ENCODE measurements around the gene ACSM6. TPM values are rescaled to one million over a fixed set of nuclear protein-coding genes. Genes with fewer than 3 reads are reported as not detected.

The ACSM6 gene, protein sequence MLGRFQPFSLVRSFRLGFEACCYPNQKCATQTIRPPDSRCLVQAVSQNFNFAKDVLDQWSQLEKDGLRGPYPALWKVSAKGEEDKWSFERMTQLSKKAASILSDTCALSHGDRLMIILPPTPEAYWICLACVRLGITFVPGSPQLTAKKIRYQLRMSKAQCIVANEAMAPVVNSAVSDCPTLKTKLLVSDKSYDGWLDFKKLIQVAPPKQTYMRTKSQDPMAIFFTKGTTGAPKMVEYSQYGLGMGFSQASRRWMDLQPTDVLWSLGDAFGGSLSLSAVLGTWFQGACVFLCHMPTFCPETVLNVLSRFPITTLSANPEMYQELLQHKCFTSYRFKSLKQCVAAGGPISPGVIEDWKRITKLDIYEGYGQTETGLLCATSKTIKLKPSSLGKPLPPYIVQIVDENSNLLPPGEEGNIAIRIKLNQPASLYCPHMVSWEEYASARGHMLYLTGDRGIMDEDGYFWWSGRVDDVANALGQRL
- polyA plus RNA-seq (2011; rRNA removed) = not detected in 2 replicates
- not detected in 2 replicates for polyA minus RNA-seq (2011; rRNA and poly(A)+ RNA removed)

DNA sequence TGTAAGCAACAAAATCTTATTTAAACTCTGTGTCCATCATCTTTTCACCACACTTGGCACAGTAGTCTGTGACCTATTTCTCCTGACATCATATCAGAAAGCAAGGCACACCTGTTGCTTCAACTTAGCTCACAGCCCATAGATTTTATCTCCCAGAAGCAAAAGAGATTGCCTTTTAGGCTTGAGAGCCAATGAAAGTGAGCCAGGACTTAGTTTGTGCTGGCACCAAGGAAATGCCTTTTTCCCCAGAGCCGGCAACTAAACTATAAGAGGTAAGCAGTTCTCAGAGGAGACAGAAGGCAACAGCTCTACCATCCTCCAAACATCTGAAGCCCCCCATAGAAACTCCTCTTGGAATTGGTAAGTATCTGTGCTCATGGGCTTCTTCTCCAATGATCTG lies at the start of gene ACSM6:
TSS of gene ACSM6 (plus strand) at position 295 of the 400 bp plus-strand sequence. CDS start 248 bp downstream, outside the sequence.
- TF ChIP-seq, protein P1, sequence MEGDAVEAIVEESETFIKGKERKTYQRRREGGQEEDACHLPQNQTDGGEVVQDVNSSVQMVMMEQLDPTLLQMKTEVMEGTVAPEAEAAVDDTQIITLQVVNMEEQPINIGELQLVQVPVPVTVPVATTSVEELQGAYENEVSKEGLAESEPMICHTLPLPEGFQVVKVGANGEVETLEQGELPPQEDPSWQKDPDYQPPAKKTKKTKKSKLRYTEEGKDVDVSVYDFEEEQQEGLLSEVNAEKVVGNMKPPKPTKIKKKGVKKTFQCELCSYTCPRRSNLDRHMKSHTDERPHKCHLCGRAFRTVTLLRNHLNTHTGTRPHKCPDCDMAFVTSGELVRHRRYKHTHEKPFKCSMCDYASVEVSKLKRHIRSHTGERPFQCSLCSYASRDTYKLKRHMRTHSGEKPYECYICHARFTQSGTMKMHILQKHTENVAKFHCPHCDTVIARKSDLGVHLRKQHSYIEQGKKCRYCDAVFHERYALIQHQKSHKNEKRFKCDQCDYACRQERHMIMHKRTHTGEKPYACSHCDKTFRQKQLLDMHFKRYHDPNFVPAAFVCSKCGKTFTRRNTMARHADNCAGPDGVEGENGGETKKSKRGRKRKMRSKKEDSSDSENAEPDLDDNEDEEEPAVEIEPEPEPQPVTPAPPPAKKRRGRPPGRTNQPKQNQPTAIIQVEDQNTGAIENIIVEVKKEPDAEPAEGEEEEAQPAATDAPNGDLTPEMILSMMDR (IDR thresholded peaks at IDR 0.05; ENCODE audit: low read depth, low read length) = no peak
- Histone ChIP-seq H3K4me3 (ENCODE audit: low read depth, low read length) (no peak within 1 kb of the TSS), H3K9me3 (ENCODE audit: control insufficient read depth, insufficient read depth, low read length) (no peaks in the 10 kb centered on the region), H3K27me3 (ENCODE audit: control insufficient read depth, insufficient read depth, low read length) (peaks cover 2% of the 10 kb centered on the region), H3K27ac (ENCODE audit: low read depth, low read length) (no peak within 1 kb of the TSS)
- ChIA-PET CTCF (interaction anchor here (1.7 to 2.0 kb wide), 2 partner anchors 10 to 169 kb away, joined by 5 to 6 read pairs; no protein-coding TSS in a partner anchor), POLR2A (no interaction called here)
- no peak for DNase-seq (ENCODE audit: low read depth, low spot score)

DNA sequence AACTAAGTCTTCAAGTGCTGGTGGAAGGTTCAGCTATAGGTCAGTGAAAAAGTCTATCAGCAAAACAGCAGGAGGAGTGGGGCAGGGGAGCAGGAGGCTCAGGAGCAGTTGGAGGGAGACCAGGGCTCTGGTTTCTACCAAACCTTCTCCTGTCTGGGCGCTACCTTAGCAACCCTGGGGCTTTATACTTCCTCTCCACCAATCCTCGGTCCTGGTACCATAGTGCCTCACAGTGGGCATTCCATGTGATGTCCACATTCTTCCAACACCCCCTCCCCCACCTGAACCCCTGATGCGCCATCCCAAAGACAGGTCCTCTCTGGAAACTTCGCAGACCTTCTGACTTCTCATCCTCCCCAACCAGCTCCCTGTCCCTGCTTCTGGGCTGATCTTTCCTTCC lies 25.3 kb upstream of the ACSM6 start:
- Histone ChIP-seq H3K4me3 (ENCODE audit: low read depth, low read length) (no peak overlapping the region), H3K9me3 (ENCODE audit: control insufficient read depth, insufficient read depth, low read length) (no peaks in the 10 kb centered on the region), H3K27me3 (ENCODE audit: control insufficient read depth, insufficient read depth, low read length) (no peaks in the 10 kb centered on the region), H3K27ac (ENCODE audit: low read depth, low read length) (no peak overlapping the region)
- DNase-seq (ENCODE audit: low read depth, low spot score) = no peak
- CTCF ChIA-PET = no interaction called here
- TF ChIP-seq, protein P1 (IDR thresholded peaks at IDR 0.05; ENCODE audit: low read depth, low read length) = no peak
- POLR2A ChIA-PET = no interaction called here

DNA sequence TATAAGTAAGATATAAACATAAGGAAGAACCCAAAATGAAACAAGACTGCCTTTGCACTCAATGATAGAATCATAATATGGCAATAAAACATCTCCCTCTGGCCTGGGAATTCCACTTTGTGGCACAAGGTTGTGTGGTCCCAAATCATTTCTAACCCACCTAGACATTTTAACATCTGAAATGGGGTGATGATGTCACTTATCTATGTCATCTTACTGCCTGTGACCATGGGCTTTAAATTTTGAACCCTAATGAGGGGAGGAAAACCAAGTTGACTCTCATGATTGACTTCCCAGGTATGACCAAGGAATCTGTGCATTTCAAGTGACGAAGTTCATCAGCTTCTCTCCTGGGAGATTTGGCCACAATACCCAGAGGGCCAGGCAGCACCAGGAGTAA lies 24.5 kb upstream of the ACSM6 start:
- Histone ChIP-seq H3K27me3 (ENCODE audit: control insufficient read depth, insufficient read depth, low read length) (no peaks in the 10 kb centered on the region), H3K9me3 (ENCODE audit: control insufficient read depth, insufficient read depth, low read length) (no peaks in the 10 kb centered on the region), H3K4me3 (ENCODE audit: low read depth, low read length) (no peak overlapping the region), H3K27ac (ENCODE audit: low read depth, low read length) (no peak overlapping the region)
- ChIA-PET CTCF (no interaction called here), POLR2A (no interaction called here)
- no peak for DNase-seq (ENCODE audit: low read depth, low spot score)
- TF ChIP-seq, protein P1 (IDR thresholded peaks at IDR 0.05; ENCODE audit: low read depth, low read length) = no peak

DNA sequence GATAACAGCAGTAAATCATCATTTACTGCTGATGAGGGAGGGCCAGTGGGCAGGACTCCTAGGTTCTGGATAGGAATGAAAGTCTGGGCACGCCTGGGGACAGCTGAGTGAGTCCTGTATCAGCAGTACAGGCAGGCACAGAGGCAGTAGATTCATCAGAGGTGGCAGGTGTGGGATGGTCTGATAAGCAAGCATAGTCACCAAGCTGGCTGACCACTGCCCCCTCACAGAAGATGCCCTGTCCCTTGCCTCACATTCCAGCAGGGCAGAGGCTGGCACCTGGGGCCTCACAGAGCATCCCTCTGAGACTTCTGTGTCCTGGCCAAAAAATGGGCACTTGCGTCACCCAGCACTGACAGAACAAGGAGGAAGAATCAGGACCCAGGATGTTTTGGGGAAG lies 23.2 kb upstream of the ACSM6 start:
- TF ChIP-seq, protein P1 (IDR thresholded peaks at IDR 0.05; ENCODE audit: low read depth, low read length) = no peak
- POLR2A ChIA-PET = no interaction called here
- Histone ChIP-seq H3K9me3 (ENCODE audit: control insufficient read depth, insufficient read depth, low read length) (no peaks in the 10 kb centered on the region), H3K27me3 (ENCODE audit: control insufficient read depth, insufficient read depth, low read length) (no peaks in the 10 kb centered on the region), H3K4me3 (ENCODE audit: low read depth, low read length) (no peak overlapping the region), H3K27ac (ENCODE audit: low read depth, low read length) (no peak overlapping the region)
- DNase-seq (ENCODE audit: low read depth, low spot score) = no peak
- CTCF ChIA-PET = no interaction called here

DNA sequence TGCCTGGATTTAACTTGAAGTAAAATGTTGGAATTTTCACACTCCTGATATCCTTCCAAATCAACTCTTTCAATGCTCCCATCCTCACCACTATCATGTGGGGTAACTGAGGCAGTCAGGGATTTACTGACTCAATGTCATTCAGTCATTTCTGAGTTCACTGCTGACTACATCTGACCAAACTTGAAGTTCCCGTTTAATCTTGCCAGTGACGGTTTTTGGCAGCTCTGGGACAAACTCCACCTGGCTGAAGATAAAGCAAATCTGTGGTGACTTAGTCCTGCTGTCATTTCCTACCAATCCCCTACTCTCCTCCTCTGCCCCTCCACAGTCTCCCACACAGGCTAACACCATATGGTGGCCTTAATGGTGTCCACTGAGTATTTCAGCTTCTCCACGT lies 22.7 kb upstream of the ACSM6 start:
- TF ChIP-seq, protein P1 (IDR thresholded peaks at IDR 0.05; ENCODE audit: low read depth, low read length) = no peak
- Histone ChIP-seq H3K9me3 (ENCODE audit: control insufficient read depth, insufficient read depth, low read length) (no peaks in the 10 kb centered on the region), H3K4me3 (ENCODE audit: low read depth, low read length) (no peak overlapping the region), H3K27me3 (ENCODE audit: control insufficient read depth, insufficient read depth, low read length) (no peaks in the 10 kb centered on the region), H3K27ac (ENCODE audit: low read depth, low read length) (no peak overlapping the region)
- DNase-seq (ENCODE audit: low read depth, low spot score) = no peak
- ChIA-PET POLR2A (no interaction called here), CTCF (no interaction called here)
